ENCODE data around the gene OXCT2. TPM values are rescaled to one million over a fixed set of nuclear protein-coding genes. Genes with fewer than 3 reads are reported as not detected.
A peak's percentile ranks its signal among the peaks of the same experiment; 100 is the strongest.
"Not testable (repeated sequence)": the region's sequence is repeated elsewhere in the genome, so short reads cannot be mapped to it uniquely, and the experiment has no call there.

Gene OXCT2
- total RNA-seq: 1 to 10 TPM in 1 of 2 donors, under 1 TPM in 1; 0.77 to 1.2 TPM

DNA sequence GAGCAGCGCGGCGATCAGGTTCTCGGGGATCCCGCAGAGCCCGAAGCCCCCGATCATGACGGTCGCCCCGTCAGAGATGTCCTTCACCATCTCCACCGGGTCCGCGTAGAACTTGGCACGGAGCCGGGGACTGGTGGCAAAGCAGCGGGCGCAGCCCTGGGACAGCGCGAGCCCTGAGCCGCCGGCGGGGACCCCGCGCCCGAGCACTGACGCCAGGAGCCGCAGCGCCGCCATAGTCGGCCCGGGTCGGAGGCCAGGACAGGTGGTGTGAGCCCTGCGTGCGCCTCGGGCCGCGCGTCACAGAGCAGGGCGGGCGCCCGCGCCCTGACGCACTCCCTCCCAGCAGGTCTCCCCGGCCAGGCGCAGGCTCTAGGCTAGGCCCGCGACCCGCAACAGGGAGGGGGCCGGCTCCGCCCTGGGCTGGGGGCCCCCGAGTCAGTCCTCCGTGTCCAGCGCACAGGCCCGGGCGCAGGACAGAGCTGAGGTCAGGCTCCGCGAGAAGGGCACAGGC is at the start of gene OXCT2:
Gene OXCT2 (minus strand): TSS at position 327 of the 511 bp plus-strand sequence. CDS start 93 bp downstream, at position 234.
- H3K9ac ChIP-seq (ENCODE audit: low read depth in 2 of 2, low read length in 2 of 2); H3K4me1 ChIP-seq; H3K4me3 ChIP-seq; H3K36me3 ChIP-seq; H3K27me3 ChIP-seq; intact Hi-C loops (cut with DNase I); H3K27ac ChIP-seq; DNase-seq; H3K9me3 ChIP-seq: not testable (repeated sequence)

DNA sequence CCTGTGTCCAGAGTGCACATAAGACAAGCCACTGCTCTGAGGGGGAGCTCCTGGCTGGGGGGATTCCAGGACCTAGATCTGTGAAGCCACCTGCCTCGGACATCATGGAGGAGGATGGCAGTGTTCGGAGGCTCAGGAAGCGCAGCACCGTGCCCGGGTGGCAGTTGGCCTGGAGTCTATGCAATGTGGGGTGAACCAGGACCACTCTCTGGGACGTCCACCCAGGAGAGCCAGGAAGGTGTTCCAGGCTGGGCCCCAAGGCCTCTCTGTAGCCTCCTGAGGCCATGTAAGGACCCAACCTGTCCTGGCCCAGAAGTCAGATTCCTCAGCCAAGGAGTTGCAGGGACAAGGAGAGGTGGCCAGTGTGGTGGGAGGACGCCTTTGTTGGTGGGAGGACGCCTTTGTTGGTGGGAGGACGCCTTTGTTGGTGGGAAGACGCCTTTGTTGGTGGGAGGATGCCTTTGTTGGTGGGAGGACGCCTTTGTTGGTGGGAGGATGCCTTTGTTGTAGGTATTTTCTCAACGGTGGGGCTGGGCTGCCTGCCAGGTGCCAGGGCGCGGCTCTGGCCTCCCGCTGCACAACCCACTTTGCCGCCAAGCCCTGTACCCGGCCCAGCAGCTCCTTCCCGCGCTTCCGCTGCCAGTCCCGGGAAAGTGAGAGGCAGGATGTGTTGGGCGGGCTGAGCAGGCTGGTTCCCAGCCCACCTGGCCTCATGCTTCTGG is 48.1 kb upstream of the OXCT2 start:
- Histone ChIP-seq H3K27me3 (no peaks in the 10 kb centered on the region), H3K4me3 (no peak overlapping the region), H3K27ac (peak overlapping the region; percentile 84), H3K9me3 (no peaks in the 10 kb centered on the region), H3K9ac (ENCODE audit: low read depth in 2 of 2, low read length in 2 of 2) (peak overlapping the region in 1 of 2 donors; percentile 73), H3K36me3 (no peaks in the 10 kb centered on the region), H3K4me1 (peaks cover 12% of the 10 kb centered on the region)
- DNase-seq: peak; percentile 91
- intact Hi-C loops (cut with DNase I): no loop called here
- TF ChIP-seq, protein P1, sequence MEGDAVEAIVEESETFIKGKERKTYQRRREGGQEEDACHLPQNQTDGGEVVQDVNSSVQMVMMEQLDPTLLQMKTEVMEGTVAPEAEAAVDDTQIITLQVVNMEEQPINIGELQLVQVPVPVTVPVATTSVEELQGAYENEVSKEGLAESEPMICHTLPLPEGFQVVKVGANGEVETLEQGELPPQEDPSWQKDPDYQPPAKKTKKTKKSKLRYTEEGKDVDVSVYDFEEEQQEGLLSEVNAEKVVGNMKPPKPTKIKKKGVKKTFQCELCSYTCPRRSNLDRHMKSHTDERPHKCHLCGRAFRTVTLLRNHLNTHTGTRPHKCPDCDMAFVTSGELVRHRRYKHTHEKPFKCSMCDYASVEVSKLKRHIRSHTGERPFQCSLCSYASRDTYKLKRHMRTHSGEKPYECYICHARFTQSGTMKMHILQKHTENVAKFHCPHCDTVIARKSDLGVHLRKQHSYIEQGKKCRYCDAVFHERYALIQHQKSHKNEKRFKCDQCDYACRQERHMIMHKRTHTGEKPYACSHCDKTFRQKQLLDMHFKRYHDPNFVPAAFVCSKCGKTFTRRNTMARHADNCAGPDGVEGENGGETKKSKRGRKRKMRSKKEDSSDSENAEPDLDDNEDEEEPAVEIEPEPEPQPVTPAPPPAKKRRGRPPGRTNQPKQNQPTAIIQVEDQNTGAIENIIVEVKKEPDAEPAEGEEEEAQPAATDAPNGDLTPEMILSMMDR (IDR thresholded peaks at IDR 0.05): no peak

DNA sequence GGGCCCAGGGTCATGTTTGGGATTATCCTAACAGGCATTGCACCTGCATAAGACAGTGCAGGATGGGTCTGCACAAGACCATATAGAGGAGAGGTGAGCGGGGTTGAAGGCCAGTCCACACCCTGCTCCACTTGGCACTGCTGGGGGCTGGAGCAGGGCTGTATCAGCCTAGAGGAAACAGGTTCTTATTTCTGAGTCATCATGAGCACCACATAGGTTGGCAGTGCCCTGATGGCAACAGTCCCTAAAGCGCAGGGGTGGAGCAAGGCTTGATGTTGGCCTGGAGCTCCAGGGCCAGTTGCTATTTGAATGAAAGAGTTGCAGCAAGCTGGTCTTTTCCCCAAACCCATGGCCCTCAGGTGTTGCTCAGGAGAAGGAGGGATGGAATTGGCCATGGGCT is 47.3 kb upstream of the OXCT2 start:
- peak overlapping the region; percentile 84 for H3K27ac ChIP-seq
- H3K4me3 ChIP-seq: no peak overlapping the region
- H3K27me3 ChIP-seq: no peaks in the 10 kb centered on the region
- peak; percentile 82 for DNase-seq
- intact Hi-C loops (cut with DNase I): no loop called here
- TF ChIP-seq, protein P1 (IDR thresholded peaks at IDR 0.05): no peak
- H3K9me3 ChIP-seq: no peaks in the 10 kb centered on the region
- H3K9ac ChIP-seq (ENCODE audit: low read depth in 2 of 2, low read length in 2 of 2): peak overlapping the region in 1 of 2 donors; percentile 73
- no peaks in the 10 kb centered on the region for H3K36me3 ChIP-seq
- H3K4me1 ChIP-seq: peaks cover 12% of the 10 kb centered on the region

DNA sequence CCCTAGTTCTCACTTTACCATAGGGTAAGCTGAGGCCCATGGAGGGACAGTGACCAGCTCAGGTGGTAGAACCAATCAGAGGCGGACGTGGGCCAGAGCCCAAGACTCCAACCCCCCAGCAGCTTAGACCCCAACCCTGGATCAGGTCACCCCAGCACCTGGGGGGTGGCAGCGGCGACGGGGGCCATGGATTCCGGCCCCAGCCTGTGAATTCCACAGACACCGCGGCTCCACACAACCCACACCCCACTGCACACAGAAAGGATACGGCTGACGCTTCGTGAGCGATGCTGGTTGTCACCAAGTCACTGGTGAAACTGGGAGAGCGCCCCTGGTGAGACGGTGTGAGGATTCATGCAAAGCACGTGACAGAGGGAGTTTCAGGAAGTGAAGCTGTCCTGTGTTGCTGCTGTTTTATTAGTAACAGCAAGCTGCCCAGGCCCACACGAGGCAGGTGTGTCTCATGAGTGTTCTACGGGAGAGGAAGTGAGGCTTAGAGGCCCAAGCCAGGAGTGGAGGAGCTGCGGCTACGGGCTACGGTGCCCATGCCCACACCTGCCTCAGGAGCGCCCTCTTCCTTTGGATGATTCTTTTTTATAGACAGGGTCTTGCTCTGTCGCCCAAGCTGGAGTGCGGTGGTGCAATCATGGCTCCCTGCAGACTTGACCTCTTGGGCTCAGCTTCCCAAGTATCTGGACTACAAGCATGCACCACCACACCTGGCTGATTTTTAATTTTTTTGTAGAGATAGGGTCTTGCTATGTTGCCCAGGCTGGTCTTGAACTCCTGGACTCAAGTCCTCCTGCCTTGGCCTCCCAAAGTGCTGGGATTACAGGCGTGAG is 46.2 kb upstream of the OXCT2 start:
- TF ChIP-seq, protein P1 (IDR thresholded peaks at IDR 0.05): peak; percentile 47
- H3K36me3 ChIP-seq, H3K9me3 ChIP-seq, H3K27me3 ChIP-seq, H3K4me3 ChIP-seq: not testable (repeated sequence)
- H3K27ac ChIP-seq: peak overlapping the region; percentile 84
- H3K9ac ChIP-seq (ENCODE audit: low read depth in 2 of 2, low read length in 2 of 2): peak overlapping the region in 1 of 2 donors; percentile 73
- DNase-seq: peak; percentile 92
- intact Hi-C loops (cut with DNase I): loop anchor here (2.0 kb wide), 1 partner anchor 155 kb away; no protein-coding TSS in a partner anchor
- peaks cover 12% of the 10 kb centered on the region for H3K4me1 ChIP-seq

DNA sequence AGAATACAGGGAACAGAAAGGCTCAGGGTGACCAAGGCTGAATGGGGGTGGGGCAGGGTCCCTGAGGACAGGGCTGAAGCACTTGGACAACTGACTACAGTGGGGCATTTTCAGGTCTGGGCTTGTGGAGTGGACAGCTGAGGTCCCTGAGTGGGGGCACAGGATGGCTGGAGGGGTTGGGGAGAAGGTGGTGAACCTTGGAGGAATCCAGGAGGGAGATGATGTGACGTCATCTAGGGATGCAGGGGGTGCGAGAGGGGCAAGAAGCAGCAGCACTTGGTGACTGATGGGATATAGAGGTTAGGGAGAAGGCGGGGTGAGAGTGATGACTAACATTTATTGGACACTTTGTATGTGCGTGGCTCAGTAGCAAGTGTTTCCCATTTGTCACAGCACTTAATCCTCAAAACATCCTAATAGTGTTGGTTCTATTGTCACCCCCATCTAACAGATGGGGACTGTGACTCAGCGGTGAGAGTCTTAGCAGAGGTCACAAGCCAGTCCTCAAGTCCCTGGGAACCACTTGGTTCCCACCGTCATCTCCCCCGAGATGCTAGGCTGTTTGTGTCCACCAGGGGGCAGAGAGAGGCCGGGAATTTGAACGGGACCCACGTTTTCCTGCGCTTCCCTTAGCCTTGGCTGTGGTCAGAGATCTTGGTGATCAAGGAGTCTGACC is 45.4 kb upstream of the OXCT2 start:
- H3K4me1 ChIP-seq: peaks cover 12% of the 10 kb centered on the region
- no peak overlapping the region for H3K27ac ChIP-seq
- H3K36me3 ChIP-seq: no peaks in the 10 kb centered on the region
- intact Hi-C loops (cut with DNase I): loop anchor here (1.0 to 2.0 kb wide), 2 partner anchors 86 to 156 kb away; no protein-coding TSS in a partner anchor
- TF ChIP-seq, protein P1 (IDR thresholded peaks at IDR 0.05): peak; percentile 69
- peak overlapping the region in 1 of 2 donors; percentile 46 for H3K9ac ChIP-seq (ENCODE audit: low read depth in 2 of 2, low read length in 2 of 2)
- peak; percentile 82 for DNase-seq
- H3K4me3 ChIP-seq: no peak overlapping the region
- H3K27me3 ChIP-seq: no peaks in the 10 kb centered on the region
- no peaks in the 10 kb centered on the region for H3K9me3 ChIP-seq

Measured in colonic mucosa (tissue), 4 donors.